ENCODE data around the gene CTU2.

CTU2 gene

DNA sequence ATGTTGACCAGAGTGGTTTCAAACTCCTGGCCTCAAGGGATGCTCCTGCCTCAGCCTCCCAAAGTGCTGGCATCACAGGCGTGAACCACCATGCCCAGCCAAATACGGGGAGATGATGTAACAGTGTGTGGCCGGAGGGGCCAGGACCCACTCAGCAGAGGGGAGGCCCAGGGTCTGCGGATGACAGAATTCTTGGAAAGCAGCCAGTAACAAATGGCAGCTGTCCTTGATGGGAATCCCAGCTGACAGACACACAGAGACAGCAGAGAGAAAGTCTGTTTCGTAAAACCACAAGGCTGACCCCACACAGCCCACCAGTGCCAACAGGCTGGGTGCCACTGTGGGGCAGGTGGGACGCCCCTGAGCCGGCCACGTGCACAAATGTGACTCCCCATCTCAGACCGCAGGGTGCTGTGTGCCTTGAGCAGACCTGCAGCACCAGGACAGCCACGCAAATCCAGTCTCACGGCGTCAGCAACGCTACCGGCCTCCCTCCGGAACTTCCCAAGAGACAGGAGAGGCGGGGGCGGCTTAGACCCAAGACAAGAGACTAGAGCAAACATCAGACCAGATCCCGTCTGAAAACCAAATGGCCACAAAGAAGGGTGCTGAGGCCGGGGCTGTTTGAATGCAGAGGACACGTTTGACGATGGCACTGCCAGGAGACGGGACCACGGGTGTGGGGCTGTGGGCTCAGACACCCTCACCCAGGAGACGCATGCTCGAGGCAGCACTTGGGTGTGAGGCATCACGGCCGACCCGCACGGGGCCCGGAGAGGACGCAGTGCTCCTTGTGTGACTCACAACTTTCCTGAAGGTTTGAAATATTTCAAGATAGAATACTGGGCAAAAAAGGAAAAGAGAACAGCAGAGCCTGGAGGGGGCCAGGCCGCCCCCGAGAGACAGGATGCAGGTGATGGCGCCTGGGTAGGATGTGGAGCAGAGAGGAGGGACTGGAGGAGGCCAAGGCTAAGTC, 24.6 kb downstream of the CTU2 start:
- no peak for DNase-seq (ENCODE audit: low read depth)

DNA sequence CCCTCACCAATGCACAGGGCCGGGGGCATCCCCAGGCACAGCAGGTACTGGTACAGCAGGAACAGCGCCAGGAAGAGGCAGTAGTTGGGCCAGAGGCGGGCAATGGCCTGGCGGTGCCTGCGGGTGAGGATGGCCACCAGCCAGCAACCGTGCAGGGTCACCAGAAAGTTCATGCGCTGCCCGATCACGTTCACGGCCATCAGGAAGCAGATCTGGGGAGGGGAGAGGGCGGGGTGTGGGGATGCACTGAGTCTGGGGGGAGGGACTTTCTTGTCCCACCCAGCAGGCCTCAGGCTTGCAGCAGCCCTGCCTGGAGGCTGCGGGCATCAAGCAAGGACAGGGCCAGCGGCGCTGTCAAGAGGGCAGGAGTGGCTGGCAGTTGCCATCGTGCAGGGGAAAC, 25.4 kb downstream of the CTU2 start:
- no peak for DNase-seq (ENCODE audit: low read depth)

DNA sequence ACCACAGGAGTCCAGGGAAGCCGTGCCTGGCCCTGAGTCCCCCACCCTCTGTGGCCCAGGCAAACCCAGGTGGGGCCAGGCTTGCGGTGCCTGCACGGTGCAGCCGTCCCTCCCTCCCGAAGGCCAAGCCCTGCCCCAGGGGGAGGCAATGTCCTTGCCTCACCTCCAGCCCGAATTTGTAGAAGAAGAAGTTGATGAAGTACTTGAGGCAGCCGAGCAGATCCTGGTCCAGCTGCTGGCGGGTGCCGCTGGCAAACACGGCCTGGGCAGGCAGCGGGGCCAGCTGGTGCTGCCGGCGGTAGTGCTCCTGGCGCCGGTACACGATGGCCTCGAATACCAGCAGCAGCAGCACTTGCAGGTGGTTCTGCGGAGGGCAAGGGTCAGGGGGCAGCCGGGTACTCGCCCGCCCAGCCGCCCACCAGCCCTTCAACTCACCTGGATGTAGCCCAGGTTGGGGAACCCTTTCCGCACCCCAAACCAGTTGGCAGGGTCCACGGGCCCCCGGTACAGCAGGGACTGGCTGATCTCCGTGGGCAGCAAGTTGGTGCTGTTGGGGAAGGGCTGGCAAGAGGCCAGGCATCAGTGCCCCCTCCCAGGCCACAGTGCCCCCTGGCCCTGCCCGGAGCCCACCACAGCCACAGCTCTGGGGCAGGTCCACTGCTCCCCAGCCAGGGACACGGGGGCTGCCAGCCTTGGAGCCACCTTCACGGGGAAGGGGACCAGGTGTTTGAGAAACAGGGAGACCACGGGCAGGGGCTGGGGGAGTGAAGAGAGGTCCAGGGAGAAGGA, 26.1 kb downstream of the CTU2 start:
- no peak for DNase-seq (ENCODE audit: low read depth)

DNA sequence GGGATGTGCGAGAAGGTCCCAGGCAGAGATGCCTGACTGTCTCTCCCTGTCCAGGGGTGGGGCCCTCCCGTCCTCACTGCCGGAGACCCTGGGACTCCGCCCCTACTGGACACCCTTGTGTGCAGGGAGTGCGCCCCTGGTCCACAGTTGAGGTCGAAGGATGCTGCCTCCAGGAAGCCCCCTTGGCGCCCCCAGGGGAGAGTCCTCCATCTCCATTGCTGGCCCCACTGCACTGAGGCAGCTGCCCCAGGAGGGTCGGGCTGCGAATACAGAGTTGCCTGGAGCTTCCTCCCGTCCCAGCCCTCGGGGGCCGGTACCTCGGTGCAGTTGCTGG, 26.6 kb downstream of the CTU2 start:
- no peak for DNase-seq (ENCODE audit: low read depth)

DNA sequence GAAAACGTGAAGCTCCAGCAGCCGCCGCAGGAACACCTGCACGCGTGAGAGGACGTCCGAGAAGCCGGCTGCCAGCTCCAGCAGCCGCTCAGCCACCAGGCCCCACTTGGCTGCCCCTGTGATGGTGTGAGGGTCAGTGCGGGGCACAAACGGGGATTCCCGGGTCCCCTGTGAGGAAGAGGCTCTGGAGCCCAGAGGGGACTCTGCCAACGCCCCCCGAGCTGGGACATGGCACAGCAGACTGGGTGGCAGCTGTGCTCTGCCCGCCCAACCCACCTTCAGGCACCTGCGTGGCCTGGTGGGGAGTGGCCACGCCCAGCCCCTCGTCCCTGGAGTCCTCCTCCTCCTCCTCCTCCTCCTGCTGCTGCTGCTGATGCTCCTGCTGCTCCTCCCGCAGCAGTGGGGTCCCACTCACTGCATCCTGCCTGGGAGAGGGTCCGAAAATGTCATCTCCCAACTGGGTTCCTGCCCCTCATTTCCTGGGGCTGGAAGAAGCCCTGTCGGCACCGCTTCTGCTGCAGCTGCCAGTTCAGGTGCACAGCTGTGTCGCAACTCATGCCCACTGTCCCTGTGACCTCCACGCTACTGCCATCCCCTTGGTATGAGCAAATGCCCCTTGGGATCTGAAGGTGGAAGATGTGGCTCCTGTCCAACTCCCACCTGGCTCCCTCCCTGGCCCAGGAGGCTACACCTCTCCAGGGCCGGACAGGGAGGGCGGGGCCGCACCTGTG, 27.5 kb downstream of the CTU2 start:
- no peak for DNase-seq (ENCODE audit: low read depth)

DNA sequence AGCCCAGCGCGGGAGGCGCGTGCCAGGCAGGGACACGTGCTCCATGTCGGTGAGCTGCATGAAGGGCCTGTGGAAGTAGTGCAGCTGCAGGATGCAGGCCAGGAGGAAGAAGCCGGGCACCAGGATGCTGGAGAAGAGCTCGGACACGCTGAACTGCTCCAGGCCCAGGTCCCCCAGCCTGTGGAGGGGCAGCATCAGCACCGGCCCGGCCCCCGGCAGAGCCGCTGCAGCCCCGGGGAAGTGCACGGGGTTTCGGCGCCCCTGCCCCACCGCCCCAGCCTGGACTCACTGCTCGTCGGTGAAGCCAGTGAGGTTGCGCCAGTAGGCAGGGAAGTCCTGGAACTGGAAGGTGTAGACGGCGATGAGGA, 28.0 kb downstream of the CTU2 start:
- no peak for DNase-seq (ENCODE audit: low read depth)

DNA sequence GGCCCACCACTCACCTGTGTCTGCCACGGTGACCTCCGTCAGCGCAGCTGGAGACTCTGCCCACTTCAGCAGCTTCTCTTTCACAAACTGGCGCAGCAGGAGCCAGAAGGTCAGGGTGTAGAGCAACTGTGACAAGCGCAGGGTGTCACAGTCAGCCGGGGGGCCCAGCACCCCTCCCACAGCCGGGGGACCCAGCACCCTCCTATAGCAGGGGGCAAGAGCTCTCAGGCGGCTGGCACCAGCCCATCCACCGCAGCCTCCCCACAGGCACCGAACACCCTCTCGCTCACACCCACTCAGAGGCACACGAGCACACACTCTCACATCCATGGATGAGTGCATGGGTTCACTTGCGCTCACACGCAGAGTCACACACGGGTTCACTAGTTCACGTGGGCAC, 28.8 kb downstream of the CTU2 start:
- no peak for DNase-seq (ENCODE audit: low read depth)

DNA sequence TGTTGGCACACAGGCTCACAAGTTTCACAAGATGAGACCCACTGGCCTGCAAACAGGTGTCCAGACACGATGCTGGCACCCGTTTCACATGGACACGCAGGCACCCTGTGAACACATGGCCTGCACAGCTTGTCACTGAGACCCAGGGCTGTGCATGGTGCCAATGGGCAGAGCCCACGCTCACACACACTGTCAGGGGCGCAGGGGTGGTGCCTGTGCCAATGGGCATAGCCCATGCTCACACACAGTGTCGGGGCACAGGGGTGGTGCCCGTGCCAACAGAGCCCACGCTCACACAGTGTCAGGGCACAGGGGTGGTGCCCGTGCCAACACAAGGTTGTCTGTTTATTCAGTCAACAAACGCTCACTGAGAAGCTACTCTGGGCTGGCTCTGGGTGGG, 29.3 kb downstream of the CTU2 start:
- DNase-seq (ENCODE audit: low read depth) = no peak

DNA sequence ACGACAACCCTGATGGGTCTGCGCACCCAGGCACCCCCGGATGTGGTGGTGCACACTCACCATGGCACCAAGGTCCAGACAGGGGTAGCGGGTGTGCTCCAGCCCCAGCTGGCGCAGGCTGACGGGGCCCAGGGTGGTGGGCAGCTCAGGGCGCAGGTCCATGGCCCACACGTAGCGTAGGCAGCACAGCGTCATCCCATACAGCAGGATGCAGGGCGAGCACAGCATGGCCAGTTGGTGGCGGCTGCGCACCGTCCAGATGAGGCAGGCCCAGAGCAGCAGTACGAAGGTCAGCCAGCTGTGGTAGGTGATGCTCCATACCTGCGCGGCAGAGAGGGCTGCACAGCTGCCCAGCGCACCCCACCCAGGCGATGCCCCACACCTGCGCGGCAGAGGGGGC, 29.8 kb downstream of the CTU2 start:
- no peak for DNase-seq (ENCODE audit: low read depth)

DNA sequence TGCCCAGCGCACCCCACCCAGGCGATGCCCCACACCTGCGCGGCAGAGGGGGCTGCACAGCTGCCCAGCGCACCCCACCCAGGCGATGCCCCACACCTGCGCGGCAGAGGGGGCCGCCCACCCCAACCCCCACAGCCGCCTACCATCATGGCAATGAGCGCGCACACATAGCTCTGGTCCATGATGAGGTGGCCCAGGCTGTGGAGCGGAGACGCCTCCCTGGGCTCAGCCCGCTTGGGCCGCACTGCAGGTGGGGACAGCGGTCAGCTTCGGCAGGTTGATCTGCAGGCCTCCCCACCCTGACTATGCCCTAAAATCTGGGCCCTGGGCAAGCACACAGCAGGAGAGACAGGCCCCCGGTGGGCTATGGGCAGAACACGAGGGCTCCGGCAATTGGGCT, 30.2 kb downstream of the CTU2 start:
- no peak for DNase-seq (ENCODE audit: low read depth)

DNA sequence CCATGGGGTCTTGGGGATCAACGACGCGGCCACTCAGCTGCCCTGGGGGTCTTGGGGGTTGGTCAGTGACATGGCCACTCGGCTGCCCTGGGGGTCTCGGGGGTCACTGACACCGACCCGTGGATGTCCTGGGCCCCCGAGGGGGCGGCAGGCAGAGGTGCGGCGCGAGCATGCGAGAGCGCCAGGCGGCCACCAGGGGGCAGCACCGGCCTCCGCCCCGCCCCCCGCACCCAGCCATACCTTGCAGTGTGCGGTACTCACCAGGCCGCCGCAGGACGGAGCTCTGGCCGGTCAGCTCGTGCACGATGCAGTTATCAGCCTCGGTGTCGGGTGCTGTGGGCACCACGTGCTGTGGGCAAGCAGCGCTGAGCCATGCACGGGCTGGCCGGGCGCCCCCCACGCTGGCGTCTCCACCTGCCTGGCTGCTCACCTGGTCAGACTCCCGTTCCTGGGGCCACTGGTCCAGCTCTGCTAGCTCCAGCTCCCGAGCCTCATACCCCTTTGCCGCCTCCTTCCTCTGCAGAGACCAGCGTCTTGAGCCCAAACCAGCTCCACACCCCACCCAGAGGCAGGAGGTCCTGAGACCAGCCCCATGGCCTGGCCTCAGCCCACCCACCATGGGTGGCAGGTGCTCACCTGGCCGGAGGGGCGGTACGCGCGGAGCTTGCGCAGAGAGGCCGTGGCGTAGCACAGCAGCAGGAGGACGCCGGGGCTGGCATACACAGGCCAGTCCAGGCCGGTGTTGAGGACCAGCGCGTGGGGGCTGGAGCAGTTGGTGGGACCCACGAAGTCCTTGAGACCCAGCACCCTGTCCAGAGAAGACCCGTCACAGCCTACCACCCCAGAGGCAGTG, 31.2 kb downstream of the CTU2 start:
- peak; percentile 71 for DNase-seq (ENCODE audit: low read depth)

DNA sequence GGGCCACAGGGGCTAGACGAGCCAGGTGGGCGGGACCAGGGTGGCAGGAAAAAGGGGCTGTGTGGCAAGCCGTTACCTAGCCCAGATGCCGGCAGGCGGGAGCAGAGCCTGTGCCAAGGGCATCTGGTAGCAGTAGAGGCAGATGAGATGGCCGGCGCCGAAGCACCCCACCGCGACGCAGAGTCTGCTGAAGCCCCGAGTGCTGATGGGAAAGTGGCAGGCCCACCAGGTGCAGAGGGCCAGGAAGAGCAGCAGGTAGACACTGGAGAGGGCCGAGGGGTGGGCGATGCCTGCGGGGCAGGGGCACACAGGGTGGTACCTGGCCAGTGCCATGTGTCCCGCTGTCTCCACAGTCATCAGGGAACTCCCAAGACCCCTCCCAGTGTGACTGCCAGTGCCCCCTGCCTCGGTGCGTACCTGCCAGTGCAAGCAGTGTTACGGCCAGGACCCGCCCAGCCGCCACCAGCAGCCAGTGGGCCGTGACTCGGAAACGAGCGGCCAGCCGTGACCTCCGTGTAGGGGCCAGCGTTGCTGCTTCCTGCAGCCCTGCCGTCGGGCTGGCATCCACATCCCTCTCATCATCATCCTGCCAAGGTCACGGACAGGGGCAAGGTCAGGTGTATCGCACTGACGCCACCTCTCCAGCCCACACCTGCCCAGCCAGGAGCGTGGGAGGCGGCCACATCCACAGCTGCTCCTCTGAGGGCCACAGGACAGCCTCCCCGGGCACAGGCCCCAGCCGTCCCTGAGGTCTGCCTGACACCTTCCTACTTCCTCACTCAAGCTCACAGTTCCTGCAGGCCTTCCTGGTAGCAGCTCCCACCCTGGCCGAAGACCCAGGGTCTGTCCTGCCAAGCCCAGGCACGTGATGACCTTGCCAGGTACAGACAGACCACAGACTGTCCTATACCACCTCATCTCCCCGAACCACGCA, 32.1 kb downstream of the CTU2 start:
- no peak for DNase-seq (ENCODE audit: low read depth)

DNA sequence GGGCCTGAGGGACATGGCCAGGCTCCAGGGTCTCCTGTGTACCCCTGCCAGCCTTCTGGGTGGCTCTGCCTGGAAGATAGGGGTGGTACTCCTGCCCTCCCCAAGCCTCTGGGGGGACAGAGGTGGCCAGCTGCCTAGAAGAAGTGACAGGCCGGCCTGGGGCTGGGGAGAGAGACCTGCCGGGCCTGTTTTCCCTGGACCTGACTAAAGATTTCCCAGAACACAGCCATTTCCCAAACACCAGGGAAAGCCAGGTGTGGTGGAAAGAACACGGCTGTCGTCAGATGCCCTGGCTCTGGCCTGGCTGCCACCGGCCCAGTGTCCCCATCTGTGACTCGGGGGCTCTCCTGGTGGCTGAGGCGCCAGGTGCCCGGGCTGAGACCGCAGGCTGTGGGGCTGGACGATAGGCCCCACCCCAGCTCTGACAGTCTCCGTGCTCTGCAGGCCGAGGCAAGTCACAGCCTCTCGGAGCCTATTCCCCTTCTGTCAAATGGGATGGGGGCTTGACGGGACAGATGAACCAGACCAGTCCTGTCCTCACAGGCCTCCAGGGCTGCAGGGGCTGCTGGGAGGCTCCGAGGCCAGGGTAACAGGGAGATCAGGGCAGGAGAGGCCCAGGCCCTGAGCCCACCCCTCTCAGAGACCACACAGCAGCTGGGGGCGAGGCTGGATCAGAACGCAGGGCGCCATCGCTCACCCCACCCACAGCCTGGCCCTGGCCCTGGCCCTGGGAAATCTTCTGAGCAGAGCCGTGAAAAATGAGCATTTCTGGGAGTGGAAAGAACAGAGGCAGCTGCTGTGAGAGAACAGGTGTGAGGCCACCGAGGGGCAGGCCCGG, 33.1 kb downstream of the CTU2 start:
- DNase-seq (ENCODE audit: low read depth) = no peak

DNA sequence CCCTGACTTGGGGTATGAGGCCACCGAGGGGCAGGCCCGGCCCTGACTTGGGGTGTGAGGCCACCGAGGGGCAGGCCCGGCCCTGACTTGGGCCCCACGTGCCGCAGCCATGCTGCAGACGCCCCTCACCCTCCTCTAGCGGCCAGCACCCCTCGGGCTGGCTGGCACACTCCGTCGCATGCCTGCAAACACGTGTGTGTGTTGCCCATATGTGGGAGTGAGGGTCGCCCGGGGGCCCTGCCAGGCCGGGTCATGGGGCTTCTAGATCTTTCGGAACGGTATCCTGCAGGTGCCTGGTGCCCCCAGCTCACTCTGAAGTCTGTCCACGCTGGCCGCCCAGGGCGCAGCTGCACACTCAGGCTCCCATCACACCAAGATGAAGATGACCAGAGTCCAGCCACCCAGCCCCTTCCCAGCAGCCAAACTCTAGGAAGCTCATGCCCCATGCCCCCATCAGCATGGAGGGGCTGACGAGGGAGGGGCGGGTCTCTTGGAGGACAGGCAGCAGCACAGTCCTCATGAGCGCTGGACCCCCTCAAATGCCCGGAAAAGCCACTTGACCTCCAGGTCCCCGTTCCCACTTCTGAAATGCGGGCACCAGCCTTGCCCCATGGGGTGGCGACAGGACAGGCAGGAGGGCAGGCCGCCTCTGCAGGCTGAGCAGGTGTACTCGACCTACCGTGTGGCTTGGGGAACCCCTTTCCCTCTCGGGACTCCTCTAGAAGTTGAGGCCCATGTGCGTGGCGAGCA, 33.8 kb downstream of the CTU2 start:
- DNase-seq (ENCODE audit: low read depth) = no peak

DNA sequence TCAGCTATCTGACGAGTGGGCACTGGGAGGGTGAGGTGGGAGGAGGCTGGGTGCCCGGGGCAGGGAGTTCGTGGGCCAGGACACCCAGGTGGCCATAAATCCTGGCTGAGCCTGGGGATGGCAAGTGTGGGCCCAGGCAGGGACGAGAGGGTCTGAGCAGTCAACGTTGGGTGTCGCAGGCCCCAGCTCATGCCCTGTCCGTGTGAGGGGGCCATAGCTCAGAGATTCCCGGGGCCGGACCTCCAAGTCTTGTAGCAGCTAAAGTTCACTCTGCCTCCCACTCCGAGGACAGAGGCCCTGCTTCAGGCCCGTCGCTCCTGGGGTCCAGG, 34.4 kb downstream of the CTU2 start:
- DNase-seq (ENCODE audit: low read depth) = no peak

DNA sequence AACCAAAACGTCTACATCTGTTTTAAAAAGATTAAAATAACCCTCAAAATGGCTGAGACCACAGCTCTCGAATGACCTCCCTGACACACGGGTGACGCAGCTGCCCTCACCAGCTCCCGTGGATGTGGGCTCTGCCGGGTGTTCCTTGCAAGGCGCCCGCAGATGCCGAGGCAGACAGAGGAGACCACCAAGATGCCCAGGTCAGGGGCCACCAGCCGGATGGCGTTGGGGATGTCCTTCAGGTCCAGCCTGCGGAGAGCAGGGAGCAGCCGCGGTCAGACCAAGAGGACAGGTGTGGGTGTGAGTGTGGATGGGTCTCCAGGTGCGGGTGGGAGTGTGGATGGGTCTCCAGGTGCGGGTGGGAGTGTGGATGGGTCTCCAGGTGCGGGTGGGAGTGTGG, 35.1 kb downstream of the CTU2 start:
- DNase-seq (ENCODE audit: low read depth) = no peak

DNA sequence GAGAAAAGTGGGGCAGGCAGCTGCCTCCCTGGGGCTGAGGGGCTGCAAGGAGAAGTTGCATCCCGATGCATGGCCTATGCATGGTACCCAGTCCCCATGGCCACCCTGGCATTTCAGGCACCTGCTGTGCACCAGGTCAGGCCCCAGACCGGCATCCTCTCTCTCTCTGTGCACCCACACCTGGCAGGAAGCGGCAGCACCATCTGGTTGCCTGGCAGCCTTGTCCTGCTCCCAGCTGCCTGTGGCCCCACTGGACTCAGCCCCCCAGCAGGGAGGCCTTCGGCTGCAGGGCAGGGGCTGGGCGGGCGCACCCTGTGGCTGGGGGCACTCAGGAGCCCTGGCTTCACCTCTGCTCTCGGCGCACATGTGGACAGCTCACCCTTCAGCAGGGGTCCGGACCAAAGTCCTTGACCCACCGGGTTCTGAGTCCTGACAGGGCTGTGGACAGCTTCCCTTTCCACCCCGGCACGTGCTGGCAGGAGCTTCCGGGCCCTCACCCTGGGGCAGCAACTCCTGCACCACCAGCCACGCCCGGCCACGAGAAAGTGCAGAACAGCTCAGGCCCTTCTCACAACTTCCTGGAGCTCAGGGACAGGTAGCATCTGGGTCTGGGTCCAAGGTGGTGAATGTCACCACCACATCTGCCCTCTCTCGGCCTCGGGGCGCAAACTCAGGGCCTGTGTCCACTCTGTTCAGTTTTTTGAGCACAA, 36.7 kb downstream of the CTU2 start:
- DNase-seq (ENCODE audit: low read depth) = no peak

All from activated gamma-delta T cell treated with anti-CD3 and anti-CD28 coated beads, Interleukin-2, amount 50 U/mL, for 16 hours (primary cell).